Osteoblast (primary cell): ENCODE results near the gene ITGA6. TPM values are rescaled to one million over a fixed set of nuclear protein-coding genes. Genes with fewer than 3 reads are reported as not detected.

ENCODE experiments used
- DNase-seq: peaks from one replicate; pipeline ENCODE4 v3.0.0; 2011; ENCODE audit warnings: low spot score, mixed read lengths; ENCODE audit not compliant: insufficient read length; ENCODE audit errors: missing footprints
- H2AFZ ChIP-seq: 2 replicates; pipeline ENCODE4 v1.6.0; 2011; ENCODE audit warnings: mild to moderate bottlenecking, low read length
- H3K27ac ChIP-seq: 2 replicates; pipeline ENCODE4 v1.5.1; 2011; ENCODE audit warnings: mild to moderate bottlenecking, low read depth, low read length, moderate library complexity
- H3K27me3 ChIP-seq: 2 replicates; pipeline ENCODE4 v1.6.0; 2012; ENCODE audit warnings: mild to moderate bottlenecking, control low read depth, inconsistent platforms, low read length, moderate library complexity; ENCODE audit not compliant: insufficient read depth
- H3K36me3 ChIP-seq: 2 replicates; pipeline ENCODE4 v1.5.1; 2011; ENCODE audit warnings: mild to moderate bottlenecking, low read length, control low read depth, moderate library complexity; ENCODE audit not compliant: insufficient read depth
- H3K4me1 ChIP-seq: 2 replicates; pipeline ENCODE4 v1.5.1; 2011; ENCODE audit warnings: mild to moderate bottlenecking, low read length, control low read depth, moderate library complexity; ENCODE audit not compliant: insufficient read depth
- H3K4me2 ChIP-seq: 2 replicates; pipeline ENCODE4 v1.6.0; 2011; ENCODE audit warnings: mild to moderate bottlenecking, low read length; ENCODE audit not compliant: insufficient read depth
- H3K4me3 ChIP-seq: fragments of 200-600 bp; sonication (generic); 3 replicates; pipeline ENCODE4 v1.5.1; 2012; ENCODE audit warnings: mild to moderate bottlenecking, low read length, inconsistent platforms; ENCODE audit not compliant: insufficient read depth
- H3K79me2 ChIP-seq: 2 replicates; pipeline ENCODE4 v1.6.0; 2012; ENCODE audit warnings: mild to moderate bottlenecking, low read length, control low read depth, inconsistent platforms; ENCODE audit not compliant: insufficient read depth
- H3K9me3 ChIP-seq: 2 replicates; pipeline ENCODE4 v1.5.1; 2011; ENCODE audit warnings: low read depth, low read length, control low read depth
- H4K20me1 ChIP-seq: 2 replicates; pipeline ENCODE4 v1.6.0; 2012; ENCODE audit warnings: mild to moderate bottlenecking, low read length, control low read depth; ENCODE audit not compliant: insufficient read depth
- CTCF ChIP-seq: IDR thresholded peaks from 2 replicates; pipeline ENCODE4 v1.5.1; 2011; ENCODE audit warnings: mild to moderate bottlenecking, low read depth, low read length, moderate library complexity; ENCODE audit errors: extremely low read depth
- total RNA-seq: library from RNA; depleted of rRNA; stranded (reverse); fragments of >200 nt; gene quantifications from 2 replicates; pipeline ENCODE4 v1.2.3, GENCODE V29; 2012

ITGA6 gene
- total RNA-seq, 1 donor, result 9.0 TPM

- H3K4me3 ChIP-seq, result no peak overlapping the region
- H3K4me1 ChIP-seq, result peaks cover 22% of the 10 kb centered on the region
- H3K27me3 ChIP-seq, result no peaks in the 10 kb centered on the region
- H3K9me3 ChIP-seq, result no peaks in the 10 kb centered on the region
- no peak overlapping the region for H3K27ac ChIP-seq
- H3K4me2 ChIP-seq, result no peak overlapping the region
- H3K79me2 ChIP-seq, result no peaks in the 10 kb centered on the region
- no peaks in the 10 kb centered on the region for H3K36me3 ChIP-seq
- no peaks in the 10 kb centered on the region for H4K20me1 ChIP-seq
- no peak for DNase-seq
- TF ChIP-seq CTCF, result no peak
- H2AFZ ChIP-seq, result no peak overlapping the region
Observed at GRCh38 chr2:172439509-172439860, 12.1 kb downstream of the ITGA6 start.

GRCh38 chr2:172439911-172440310, 12.5 kb downstream of the ITGA6 start:
- Histone ChIP-seq H3K4me2 (no peak overlapping the region), H3K27ac (no peak overlapping the region), H2AFZ (no peak overlapping the region), H3K9me3 (no peaks in the 10 kb centered on the region), H3K4me1 (peaks cover 22% of the 10 kb centered on the region), H3K36me3 (no peaks in the 10 kb centered on the region), H3K4me3 (no peak overlapping the region), H3K79me2 (no peaks in the 10 kb centered on the region), H4K20me1 (no peaks in the 10 kb centered on the region), H3K27me3 (no peaks in the 10 kb centered on the region)
- TF ChIP-seq CTCF, result no peak
- no peak for DNase-seq

GRCh38 chr2:172440795-172441194, 13.4 kb downstream of the ITGA6 start:
- Histone ChIP-seq H3K27me3 (no peaks in the 10 kb centered on the region), H4K20me1 (no peaks in the 10 kb centered on the region), H3K36me3 (no peaks in the 10 kb centered on the region), H3K4me2 (no peak overlapping the region), H3K79me2 (no peaks in the 10 kb centered on the region), H3K9me3 (no peaks in the 10 kb centered on the region), H3K4me1 (peaks cover 22% of the 10 kb centered on the region), H3K27ac (no peak overlapping the region), H2AFZ (no peak overlapping the region), H3K4me3 (no peak overlapping the region)
- DNase-seq, result no peak
- no peak for TF ChIP-seq CTCF

GRCh38 chr2:172442072-172442895, 14.9 kb downstream of the ITGA6 start:
- no peak overlapping the region for H3K4me2 ChIP-seq
- H3K27ac ChIP-seq, result no peak overlapping the region
- peaks cover 22% of the 10 kb centered on the region for H3K4me1 ChIP-seq

More at GRCh38 chr2:172442072-172442895, 14.9 kb downstream of the ITGA6 start:
- no peak for TF ChIP-seq CTCF
- Histone ChIP-seq H3K4me3 (no peak overlapping the region), H3K9me3 (no peaks in the 10 kb centered on the region), H3K27me3 (no peaks in the 10 kb centered on the region), H3K36me3 (no peaks in the 10 kb centered on the region), H4K20me1 (no peaks in the 10 kb centered on the region), H3K79me2 (no peaks in the 10 kb centered on the region), H2AFZ (no peak overlapping the region)
- peak; percentile 82 for DNase-seq
